Keratinocyte (primary cell): ENCODE data around the gene MYADML2.

Experiments used
- EZH2 ChIP-seq: IDR thresholded peaks from one replicate; pipeline ENCODE4 v1.6.1; 2012; ENCODE audit warnings: inconsistent platforms, mild to moderate bottlenecking, low read length, moderate library complexity
- TF ChIP-seq, protein P1 (sequence below), 3 experiments: IDR thresholded peaks in 1 of 3; conservative IDR thresholded peaks in 1 of 3; optimal IDR thresholded peaks in 1 of 3; 2 replicates in 2 of 3; 3 replicates in 1 of 3; pipeline versions ENCODE3 to v1.5.1; 2011; ENCODE audit warnings: low read length in 3 of 3, mild to moderate bottlenecking in 3 of 3, moderate library complexity in 2 of 3, control low read depth in 1 of 3, inconsistent platforms in 1 of 3; ENCODE audit not compliant: insufficient read depth in 2 of 3; ENCODE audit errors: extremely low read depth in 1 of 3

- TF ChIP-seq, protein P1, sequence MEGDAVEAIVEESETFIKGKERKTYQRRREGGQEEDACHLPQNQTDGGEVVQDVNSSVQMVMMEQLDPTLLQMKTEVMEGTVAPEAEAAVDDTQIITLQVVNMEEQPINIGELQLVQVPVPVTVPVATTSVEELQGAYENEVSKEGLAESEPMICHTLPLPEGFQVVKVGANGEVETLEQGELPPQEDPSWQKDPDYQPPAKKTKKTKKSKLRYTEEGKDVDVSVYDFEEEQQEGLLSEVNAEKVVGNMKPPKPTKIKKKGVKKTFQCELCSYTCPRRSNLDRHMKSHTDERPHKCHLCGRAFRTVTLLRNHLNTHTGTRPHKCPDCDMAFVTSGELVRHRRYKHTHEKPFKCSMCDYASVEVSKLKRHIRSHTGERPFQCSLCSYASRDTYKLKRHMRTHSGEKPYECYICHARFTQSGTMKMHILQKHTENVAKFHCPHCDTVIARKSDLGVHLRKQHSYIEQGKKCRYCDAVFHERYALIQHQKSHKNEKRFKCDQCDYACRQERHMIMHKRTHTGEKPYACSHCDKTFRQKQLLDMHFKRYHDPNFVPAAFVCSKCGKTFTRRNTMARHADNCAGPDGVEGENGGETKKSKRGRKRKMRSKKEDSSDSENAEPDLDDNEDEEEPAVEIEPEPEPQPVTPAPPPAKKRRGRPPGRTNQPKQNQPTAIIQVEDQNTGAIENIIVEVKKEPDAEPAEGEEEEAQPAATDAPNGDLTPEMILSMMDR (optimal IDR thresholded peaks at IDR 0.05 in 1 of 3, IDR thresholded peaks at IDR 0.05 in 1 of 3, conservative IDR thresholded peaks at IDR 0.05 in 1 of 3; ENCODE audit: extremely low read depth in 1 of 3, insufficient read depth in 2 of 3, low read length in 3 of 3) = no peak
- TF ChIP-seq EZH2 = no peak
These were observed 29.3 kb downstream of the MYADML2 start, which contains the start of gene SIRT7 for GRCh38 chr17:81917565-81918332.
